GM18951 (cell line): Measurements from ENCODE around the gene EPB41L1.

Experiments used
- POLR2A ChIP-seq: IDR thresholded peaks from 4 replicates; pipeline ENCODE4 v1.6.1; 2011; ENCODE audit warnings: mild to moderate bottlenecking; ENCODE audit not compliant: insufficient read length, insufficient read depth; ENCODE audit errors: extremely low read depth
- in situ Hi-C: fragments of 300-500 bp; cut with MboI; formaldehyde crosslinking; loops from one replicate; pipeline ENCODE4 v1.12.0; 2022; ENCODE audit warnings: low sequenced_read_pairs, mixed read lengths, inconsistent platforms; ENCODE audit not compliant: unreplicated experiment

EPB41L1 gene

DNA sequence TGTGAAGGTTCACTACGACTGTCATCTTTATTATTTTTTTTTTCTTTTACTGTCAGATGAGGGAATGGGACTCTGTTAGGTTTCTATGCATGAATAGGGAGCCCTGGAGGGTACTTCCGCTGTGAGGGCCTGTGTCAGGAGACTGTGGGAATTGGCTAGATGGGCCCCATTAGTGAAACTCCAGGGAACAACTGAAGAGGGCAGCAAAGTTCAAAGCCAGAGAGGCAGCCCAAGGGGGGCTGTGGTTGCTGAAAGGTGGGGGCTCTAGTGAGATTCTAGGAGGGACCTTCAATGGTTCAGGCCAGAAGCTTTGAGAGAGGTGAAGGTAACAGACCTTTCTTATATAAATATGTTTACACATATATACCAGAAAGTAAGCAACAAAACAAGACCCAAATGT, 13.2 kb upstream of the EPB41L1 start:
- TF ChIP-seq POLR2A: no peak
- in situ Hi-C loops: no loop called here

DNA sequence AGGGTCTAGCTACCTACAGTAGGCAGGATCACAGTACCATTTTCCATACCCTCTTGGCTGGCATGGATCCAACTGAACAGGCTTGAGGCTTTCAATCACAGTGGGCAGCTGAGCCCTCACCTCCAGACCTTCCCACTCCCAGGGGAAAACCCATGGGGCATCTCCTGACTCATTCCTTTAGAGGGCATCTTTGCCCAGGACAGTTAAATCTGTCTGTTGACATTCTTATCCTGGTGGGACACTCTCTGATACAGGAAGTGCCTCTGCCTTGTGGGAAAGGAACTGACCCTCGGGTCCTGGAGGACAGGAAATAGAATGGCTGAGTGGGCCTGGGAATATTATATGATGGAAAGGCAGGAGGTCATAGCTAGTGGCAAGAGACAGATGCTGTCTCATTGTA, 10.2 kb upstream of the EPB41L1 start:
- no peak for TF ChIP-seq POLR2A
- in situ Hi-C loops: no loop called here

DNA sequence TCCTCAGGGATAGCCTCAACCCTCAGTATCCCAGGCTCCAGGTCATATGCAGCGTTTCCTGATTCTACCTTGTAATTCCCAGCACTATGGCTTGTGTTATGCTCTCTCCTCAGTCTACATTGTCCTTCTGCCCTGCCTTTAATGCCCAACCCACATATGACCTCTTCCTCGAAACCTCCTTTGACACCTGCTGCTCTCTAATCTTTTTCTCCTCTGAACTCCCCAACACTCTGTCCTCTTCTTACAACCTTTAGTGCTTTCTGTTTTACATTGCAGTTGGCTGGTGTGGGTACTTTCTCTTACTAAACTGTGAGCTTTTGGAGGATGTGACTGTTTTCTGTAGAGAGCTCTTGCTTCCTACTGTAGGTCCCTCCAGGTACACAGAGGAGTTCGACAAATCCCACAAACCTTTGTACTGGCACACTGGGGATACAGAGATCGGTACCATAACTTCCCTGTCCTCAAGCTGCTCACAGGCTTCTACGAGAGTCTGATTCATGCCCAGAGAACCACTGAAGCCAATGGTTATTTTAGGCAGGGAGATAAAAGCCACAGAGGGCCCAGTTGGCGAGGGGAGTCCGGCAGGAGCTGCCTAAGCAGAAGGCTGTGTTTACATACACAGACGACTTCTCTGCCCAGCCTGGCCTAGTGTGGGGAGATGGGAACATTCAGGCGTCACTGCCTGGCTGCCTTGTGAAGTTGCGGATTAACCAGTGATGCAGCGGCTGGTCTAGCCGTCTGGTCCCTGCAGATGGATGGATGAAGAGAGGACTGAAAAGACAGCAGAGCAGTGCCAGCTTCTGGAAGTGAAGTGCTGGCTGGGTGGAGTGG, 8.4 kb upstream of the EPB41L1 start:
- TF ChIP-seq POLR2A: no peak
- in situ Hi-C loops: no loop called here

DNA sequence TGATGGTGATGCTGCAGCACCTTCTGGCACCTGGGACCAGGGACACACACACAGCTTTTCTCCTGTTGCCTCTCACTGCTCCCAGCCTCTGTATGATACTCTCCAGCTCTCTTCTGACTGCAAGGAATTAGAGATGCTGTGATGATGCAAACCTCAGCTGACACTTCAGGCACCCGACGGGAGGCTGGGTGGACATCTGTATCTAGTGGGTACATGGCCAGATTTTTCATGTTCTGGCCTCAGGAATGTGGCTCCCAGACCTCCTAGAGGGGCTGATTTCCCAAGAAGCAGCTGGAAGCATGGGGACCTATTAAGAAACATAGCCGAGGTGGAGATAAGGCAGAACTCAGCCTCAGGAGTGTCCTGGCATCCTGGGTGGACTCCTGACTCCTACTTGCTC, 6.8 kb upstream of the EPB41L1 start:
- TF ChIP-seq POLR2A: no peak
- in situ Hi-C loops: no loop called here

DNA sequence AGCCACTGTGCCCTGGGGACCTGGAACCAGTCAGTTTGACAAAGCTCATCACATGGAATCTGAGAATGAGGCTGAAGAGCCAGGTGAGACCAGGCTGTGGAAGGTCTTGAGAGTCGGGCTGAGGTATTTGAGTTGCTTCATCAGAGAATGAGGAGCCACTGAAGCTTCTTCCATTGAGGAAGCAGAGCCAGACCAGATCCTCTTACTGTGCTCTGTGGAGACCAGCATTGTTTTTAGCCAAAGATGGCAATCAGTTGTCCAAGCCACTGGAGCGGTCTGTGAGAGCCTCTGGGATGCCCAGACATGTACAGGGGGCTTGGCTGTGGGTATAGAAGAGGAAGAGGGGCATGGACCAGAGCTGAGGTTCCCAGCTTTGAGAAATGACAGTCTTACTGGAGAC, 6.1 kb upstream of the EPB41L1 start:
- no peak for TF ChIP-seq POLR2A
- in situ Hi-C loops: no loop called here

DNA sequence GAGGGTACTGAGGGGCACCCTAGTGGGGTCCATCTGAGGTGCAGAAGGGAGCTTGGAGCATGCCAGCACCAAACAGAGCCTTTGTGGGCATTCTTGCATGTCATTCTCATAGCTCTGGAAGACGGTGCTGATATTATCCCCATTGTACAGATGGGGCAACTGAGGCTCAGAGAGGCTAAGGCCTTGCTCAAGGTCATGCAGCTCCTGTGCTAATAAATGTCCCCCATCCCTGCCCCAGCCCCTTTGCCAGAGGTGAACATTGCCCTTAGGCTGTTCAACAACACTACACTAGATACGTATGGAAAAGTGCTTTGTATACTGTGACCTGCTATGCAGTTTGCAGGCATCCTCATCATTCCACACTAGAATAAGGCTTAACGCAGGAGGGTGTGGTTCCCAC, 5.5 kb upstream of the EPB41L1 start:
- TF ChIP-seq POLR2A: no peak
- in situ Hi-C loops: no loop called here

DNA sequence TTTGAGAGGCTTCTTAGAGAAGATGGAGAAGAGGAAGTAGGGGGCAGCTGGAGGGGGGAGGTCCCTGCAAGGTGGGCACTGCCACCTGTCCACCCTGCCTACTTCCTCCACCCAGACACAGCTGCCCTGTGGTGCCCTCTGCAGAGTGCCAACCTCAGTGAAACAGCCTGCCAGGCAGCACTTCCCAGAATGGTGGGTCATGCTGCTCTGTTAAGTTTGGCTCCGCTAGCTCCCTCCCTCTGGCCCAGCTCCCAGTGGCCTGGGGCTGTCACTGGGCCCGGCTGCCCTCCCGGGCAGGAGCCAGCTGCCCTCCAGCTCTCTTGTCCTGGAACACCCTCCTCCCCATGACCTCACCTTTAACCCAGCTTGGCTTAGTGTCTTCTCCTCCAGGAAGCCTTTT, 5.1 kb upstream of the EPB41L1 start:
- in situ Hi-C loops: no loop called here
- no peak for TF ChIP-seq POLR2A

DNA sequence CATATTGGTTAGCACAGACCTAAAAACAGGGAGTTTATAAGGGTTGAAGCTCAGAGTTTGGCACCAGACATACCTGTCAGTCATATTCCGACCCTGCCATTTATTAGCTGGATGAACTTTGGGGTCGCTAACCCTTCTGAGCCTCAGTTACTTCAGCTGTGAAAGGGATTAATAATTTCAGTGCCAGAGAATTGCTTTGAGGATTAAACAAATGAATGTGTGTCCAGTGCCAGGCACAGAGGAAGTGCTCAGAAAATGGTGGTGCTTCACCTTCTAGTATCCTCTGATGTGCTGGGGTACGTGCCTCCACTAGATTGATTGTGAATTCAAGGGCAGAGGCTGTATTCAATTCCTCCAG, 4.1 kb upstream of the EPB41L1 start:
- TF ChIP-seq POLR2A: no peak
- in situ Hi-C loops: no loop called here

DNA sequence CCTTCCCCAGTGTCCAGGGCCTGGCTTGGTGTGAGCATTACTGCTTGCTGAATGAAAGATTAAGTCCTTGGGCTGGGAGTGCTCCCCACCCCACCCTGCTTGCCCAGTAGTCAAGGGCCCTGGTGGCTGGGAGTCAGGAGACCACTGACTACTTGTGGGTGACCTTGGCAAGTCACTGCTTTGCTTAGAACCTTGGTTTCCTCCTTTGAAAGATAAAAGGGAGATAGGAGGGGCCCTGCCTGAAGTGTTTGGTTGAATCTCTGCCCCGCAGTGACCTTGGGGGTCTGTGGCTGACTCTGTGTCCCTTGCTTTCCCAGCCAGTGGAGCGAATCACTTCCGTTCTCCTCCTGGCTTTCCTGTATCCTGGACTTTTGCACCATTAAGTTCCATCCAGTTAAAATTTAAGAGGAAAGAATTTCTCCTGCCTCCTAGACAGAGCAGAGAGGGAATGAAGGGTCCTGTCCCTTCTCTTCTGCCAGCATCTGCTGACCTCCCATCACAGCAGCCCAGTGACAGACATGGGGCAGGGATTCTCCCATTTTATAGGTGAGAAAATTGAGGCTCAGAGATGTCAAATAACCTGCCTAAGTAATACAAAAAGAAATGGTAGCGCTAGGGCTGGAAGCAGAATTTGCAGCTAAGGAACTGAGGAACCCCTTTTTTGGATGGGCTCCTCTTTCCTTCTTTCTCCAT, 3.5 kb upstream of the EPB41L1 start:
- TF ChIP-seq POLR2A: no peak
- in situ Hi-C loops: no loop called here

DNA sequence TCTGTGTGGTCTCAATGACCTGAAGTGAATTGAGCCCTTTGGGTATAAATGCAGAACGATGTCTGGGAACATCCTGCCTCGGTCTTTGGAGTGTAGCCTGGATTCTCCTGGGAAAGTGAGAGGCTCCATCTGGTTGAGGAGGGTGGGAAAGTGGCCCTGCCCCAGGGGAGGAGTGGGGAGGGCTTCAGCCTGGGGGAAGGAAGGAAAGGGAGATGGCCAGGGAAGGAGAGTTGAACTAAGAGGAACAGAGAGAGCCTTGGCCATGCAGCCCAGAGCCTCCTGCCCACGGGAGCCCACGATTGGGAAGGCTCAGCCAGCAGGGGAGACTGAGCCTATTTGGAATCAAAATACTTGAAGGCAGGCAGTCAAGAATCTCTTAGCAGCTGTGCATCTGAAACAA, 2.3 kb upstream of the EPB41L1 start:
- in situ Hi-C loops: no loop called here
- TF ChIP-seq POLR2A: no peak

DNA sequence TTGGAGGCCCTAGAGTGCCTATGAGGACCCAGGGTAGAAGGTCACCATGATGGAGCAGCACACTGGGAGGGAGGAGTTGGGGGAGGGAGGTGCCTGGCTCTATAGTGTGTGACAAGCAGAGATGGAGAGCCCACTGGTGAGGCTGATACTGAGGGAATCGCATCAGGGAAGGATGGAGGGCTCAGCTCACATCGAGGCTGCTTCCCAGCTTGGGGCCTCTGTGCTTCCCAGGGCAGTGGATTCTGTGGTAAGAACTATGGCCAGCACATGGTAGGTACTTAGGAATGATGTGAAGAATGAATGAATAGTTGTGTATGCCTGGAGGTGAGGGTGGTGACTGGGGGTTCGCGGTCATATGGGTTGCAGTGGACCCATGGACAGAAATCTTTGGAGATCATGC, 1.3 kb upstream of the EPB41L1 start:
- in situ Hi-C loops: no loop called here
- no peak for TF ChIP-seq POLR2A

DNA sequence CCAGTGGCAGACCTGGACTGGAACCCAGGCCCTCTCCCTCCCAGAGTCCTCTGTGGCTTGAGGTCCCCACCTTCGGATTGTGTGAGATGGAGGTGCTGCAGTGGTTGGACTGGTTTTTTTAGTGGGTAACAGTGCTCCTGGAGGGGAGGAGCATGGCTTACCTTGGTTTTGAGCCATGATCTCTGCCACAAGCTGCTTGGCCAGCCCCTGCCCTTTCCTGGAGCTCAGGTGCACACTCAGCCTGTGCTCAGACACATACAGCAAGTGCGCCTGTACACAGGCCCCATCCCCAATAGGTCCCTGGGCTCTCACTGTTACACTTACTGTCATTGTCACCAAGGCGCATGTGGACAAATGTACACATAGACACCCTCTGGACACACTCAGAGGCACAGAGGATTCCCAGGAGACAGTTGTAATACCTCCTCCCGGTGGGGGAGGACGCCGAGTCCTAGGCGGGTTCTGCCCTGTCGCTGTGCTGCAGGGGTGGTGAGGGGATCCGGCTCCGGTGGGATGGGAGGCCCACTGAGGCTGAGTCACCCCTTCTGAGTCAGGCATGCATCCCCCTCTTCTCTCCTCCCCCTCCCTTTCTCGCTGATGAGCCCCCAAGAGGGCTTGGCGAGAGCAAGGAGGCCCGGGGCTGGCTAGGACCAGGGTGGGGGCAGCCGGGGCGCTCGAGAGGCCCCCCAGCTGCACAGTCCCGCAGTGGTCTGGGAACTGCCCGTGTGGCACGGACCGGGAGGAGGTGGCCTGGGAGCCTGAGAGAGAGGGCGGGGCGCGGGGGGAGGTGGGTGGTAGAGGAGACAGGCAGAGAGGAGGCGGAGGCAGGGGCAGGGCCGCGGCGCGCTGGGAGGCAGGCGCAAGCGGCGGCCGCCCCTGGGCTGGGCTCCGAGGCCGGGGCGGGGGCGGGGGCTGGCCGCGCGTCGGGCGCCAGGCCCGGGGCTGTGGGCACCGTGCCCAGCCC, 522 bp upstream of the EPB41L1 start:
- in situ Hi-C loops: no loop called here

DNA sequence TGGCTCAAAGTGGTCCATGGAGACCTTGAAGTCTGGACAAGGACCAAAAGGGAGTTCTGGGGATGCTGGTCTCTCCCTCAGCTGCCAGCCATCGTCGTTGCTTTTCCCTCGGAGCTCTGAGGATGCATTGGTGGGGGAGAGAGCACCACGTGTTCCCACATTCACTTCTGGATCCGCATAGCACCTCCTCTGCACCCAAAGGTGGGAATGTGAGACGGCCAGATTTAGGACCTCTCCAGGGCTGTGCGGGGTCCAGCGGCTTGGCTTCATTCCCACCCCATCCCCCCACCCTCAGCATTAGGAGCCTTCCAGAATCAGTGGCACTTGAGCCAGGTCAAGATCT, 1.1 kb downstream of the EPB41L1 start:
- in situ Hi-C loops: no loop called here
- no peak for TF ChIP-seq POLR2A

More for the DNA sequence above, 522 bp upstream of the EPB41L1 start:
- no peak for TF ChIP-seq POLR2A
